K562 (cell line): ENCODE results near the gene COX7A1. TPM values are rescaled to one million over a fixed set of nuclear protein-coding genes. Genes with fewer than 3 reads are reported as not detected.

Experiments
- ASH1L ChIP-seq: fragments of 450-650 bp; IDR thresholded peaks from 2 replicates; pipeline ENCODE4 v1.6.1; 2018; ENCODE audit warnings: borderline replicate concordance, mild to moderate bottlenecking, low read depth; ENCODE audit not compliant: partially characterized antibody
- BCOR ChIP-seq: fragments of 450-650 bp; IDR thresholded peaks from 2 replicates; pipeline ENCODE4 v1.6.1; 2016
- CHD2 ChIP-seq: IDR thresholded peaks from 2 replicates; pipeline ENCODE4 v1.6.1; 2011; ENCODE audit warnings: low read depth, low read length
- CTCF ChIP-seq, 3 experiments: IDR thresholded peaks in 2 of 3; conservative IDR thresholded peaks in 1 of 3; 2 replicates each; pipeline ENCODE4 v1.5.1; 2011 to 2012; ENCODE audit warnings: low read length in 3 of 3, mild to moderate bottlenecking in 3 of 3, control low read depth in 2 of 3, improper control_type of control experiment in 1 of 3, inconsistent platforms in 1 of 3, low read depth in 1 of 3, mixed read lengths in 1 of 3, moderate library complexity in 1 of 3; ENCODE audit not compliant: insufficient read depth in 2 of 3
- E2F4 ChIP-seq: sonication (generic); formaldehyde crosslinking; IDR thresholded peaks from 2 replicates; pipeline ENCODE4 v1.8.0; 2022; ENCODE audit warnings: mild to moderate bottlenecking, low read depth, missing genetic modification reagents
- GATAD2B ChIP-seq: fragments of 450-650 bp; IDR thresholded peaks from 2 replicates; pipeline ENCODE4 v1.6.1; 2017; ENCODE audit warnings: mild to moderate bottlenecking, borderline replicate concordance
- HDAC2 ChIP-seq: fragments of 450-650 bp; IDR thresholded peaks from 2 replicates; pipeline ENCODE4 v1.6.1; 2016; ENCODE audit warnings: mild to moderate bottlenecking
- HNRNPK ChIP-seq: fragments of 200-400 bp; formaldehyde crosslinking; IDR thresholded peaks from one replicate; pipeline ENCODE4 v1.6.1; 2018; ENCODE audit warnings: mild to moderate bottlenecking, low read depth, low read length; ENCODE audit not compliant: poor library complexity, severe bottlenecking
- IFI16 ChIP-seq: fragments of 250-450 bp; sonication (Bioruptor Pico); IDR thresholded peaks from 2 replicates; pipeline ENCODE4 v2.1.2; 2022; ENCODE audit warnings: mild to moderate bottlenecking, inconsistent platforms
- IRF1 ChIP-seq: sonication (generic); formaldehyde crosslinking; IDR thresholded peaks from 2 replicates; pipeline ENCODE4 v1.8.0; 2022; ENCODE audit warnings: missing genetic modification reagents, mild to moderate bottlenecking, borderline replicate concordance
- RBFOX2 ChIP-seq: fragments of 200-400 bp; formaldehyde crosslinking; IDR thresholded peaks from 2 replicates; pipeline ENCODE4 v1.6.1; 2017; ENCODE audit warnings: low read depth, mild to moderate bottlenecking, low read length, moderate library complexity
- RBM17 ChIP-seq: fragments of 200-400 bp; formaldehyde crosslinking; IDR thresholded peaks from 2 replicates; pipeline ENCODE4 v1.6.1; 2017; ENCODE audit warnings: low read depth, mild to moderate bottlenecking, low read length, borderline replicate concordance
- RCOR1 ChIP-seq, 2 experiments: IDR thresholded peaks; 2 replicates each; pipeline ENCODE4 v1.6.1; 2012; ENCODE audit warnings: low read depth in 2 of 2, low read length in 2 of 2, borderline replicate concordance in 1 of 2, improper control_type of control experiment in 1 of 2
- RNF2 ChIP-seq: sonication (generic); IDR thresholded peaks from 2 replicates; pipeline ENCODE4 v1.6.1; 2016
- SAP30 ChIP-seq: fragments of 200-600 bp; sonication (generic); IDR thresholded peaks from 2 replicates; pipeline ENCODE4 v1.6.1; 2012; ENCODE audit warnings: borderline replicate concordance, low read depth, mild to moderate bottlenecking, moderate library complexity, low read length, control low read depth, inconsistent platforms; ENCODE audit not compliant: insufficient read depth, poor library complexity, severe bottlenecking
- STAT5B ChIP-seq: fragments of 250-450 bp; sonication (Bioruptor Pico); IDR thresholded peaks from 2 replicates; pipeline ENCODE4 v1.8.0; 2021; ENCODE audit warnings: mild to moderate bottlenecking, inconsistent platforms
- TBP ChIP-seq: optimal IDR thresholded peaks from 2 replicates; pipeline ENCODE3; 2011; ENCODE audit warnings: low read depth, low read length, improper control_type of control experiment
- THRB ChIP-seq: fragments of 450-650 bp; formaldehyde crosslinking; conservative IDR thresholded peaks from 2 replicates; pipeline ENCODE4 v1.4.0; 2022; ENCODE audit warnings: mild to moderate bottlenecking, missing genetic modification characterization
- ZNF263 ChIP-seq: sonication (generic); formaldehyde crosslinking; IDR thresholded peaks from 2 replicates; pipeline ENCODE4 v1.8.0; 2022; ENCODE audit warnings: mild to moderate bottlenecking, missing genetic modification reagents, borderline replicate concordance
- ZNF561 ChIP-seq: fragments of 450-650 bp; formaldehyde crosslinking; conservative IDR thresholded peaks from 2 replicates; pipeline ENCODE4 v1.4.0; 2020; ENCODE audit warnings: mild to moderate bottlenecking, moderate library complexity
- ZNF644 ChIP-seq: fragments of 200-800 bp; sonication (Bioruptor generic); IDR thresholded peaks from 2 replicates; pipeline ENCODE4 v1.6.1; 2016; ENCODE audit warnings: low read depth, missing genetic modification characterization, missing compliant biosample characterization
- polyA plus RNA-seq, 8 experiments: library from polyadenylated mRNA; depleted of rRNA in 4 of 8; stranded (reverse) in 5 of 8; unstranded in 3 of 8; fragments of >200 nt; fragmentation: Nextera tagmentation in 2 of 8; fragmentation: Illumina TruSeq in 1 of 8; extraction: Ambion mirVana in 2 of 8; extraction: Trizol in 1 of 8; gene quantifications; 2 replicates each; pipeline versions ENCODE4 v1.2.1 to v1.2.3, GENCODE V29; 2011 to 2014; ENCODE audit warnings: inconsistent platforms in 1 of 8, missing spikeins in 1 of 8
- total RNA-seq, 7 experiments: library from RNA; depleted of rRNA in 6 of 7; stranded (reverse); fragments of >200 nt in 6 of 7; fragmentation: Illumina TruSeq in 2 of 7; extraction: Trizol in 2 of 7; gene quantifications; 2 replicates each; pipeline versions ENCODE4 v1.2.1 to v1.2.3, GENCODE V29; 2011 to 2021; ENCODE audit warnings: low replicate concordance in 1 of 7

The COX7A1 gene
- total and polyA plus RNA-seq, 9 of the 15 experiments (the other 6 are each of a cell fraction or from before 2014, with no cell fraction given), result 0.08 TPM; not detected in 8

- no peak for TF ChIP-seq ZNF263 (CRISPR knock-in tag)
- no peak for TF ChIP-seq RBM17
- TF ChIP-seq THRB (CRISPR knock-in tag), result 0 out of 2 replicates have a peak, but pooled peaks have one; percentile 23
- no peak; the same call in 1 of the 2 replicates for TF ChIP-seq ZNF561 (CRISPR knock-in tag)
- peak in 1 of 2 experiments; percentile 60; a peak in 1 of 4 replicates for TF ChIP-seq RCOR1 (IDR thresholded peaks at IDR 0.05; ENCODE audit: borderline replicate concordance in 1 of 2, low read depth in 2 of 2, low read length in 2 of 2)
- peak; percentile 87 for TF ChIP-seq SAP30
- 0 out of 2 replicates have a peak, but pooled peaks have one; percentile 12 for TF ChIP-seq IRF1 (CRISPR knock-in tag)
- no peak for TF ChIP-seq STAT5B (CRISPR knock-in tag)
- TF ChIP-seq HDAC2, result peak; percentile 72; the same call in 1 of the 2 replicates
- TF ChIP-seq IFI16 (CRISPR knock-in tag), result no peak
- TF ChIP-seq TBP, result peak; percentile 33
- no peak for TF ChIP-seq HNRNPK
- peak; percentile 81 for TF ChIP-seq RBFOX2
- peak; percentile 34; the same call in 1 of the 2 replicates for TF ChIP-seq BCOR
- no peak for TF ChIP-seq ZNF644 (tag)
- TF ChIP-seq E2F4 (CRISPR knock-in tag), result no peak
- no peak for TF ChIP-seq GATAD2B
- peak; percentile 79 for TF ChIP-seq CHD2
- peak; percentile 93 for TF ChIP-seq ASH1L
- 0 out of 6 replicates have a peak, but pooled peaks of 1 of the 3 experiments have one; percentile 5 for TF ChIP-seq CTCF (IDR thresholded peaks at IDR 0.05 in 2 of 3, conservative IDR thresholded peaks at IDR 0.05 in 1 of 3; ENCODE audit: insufficient read depth in 2 of 3, low read depth in 1 of 3, low read length in 3 of 3)
- peak; percentile 77; the same call in 1 of the 2 replicates for TF ChIP-seq RNF2
Observed at GRCh38 chr19:36114721-36115452, 37.4 kb downstream of the COX7A1 start, which contains the start of gene POLR2I (continued).
